ENCODE data around the gene PUM1.

The PUM1 gene

DNA sequence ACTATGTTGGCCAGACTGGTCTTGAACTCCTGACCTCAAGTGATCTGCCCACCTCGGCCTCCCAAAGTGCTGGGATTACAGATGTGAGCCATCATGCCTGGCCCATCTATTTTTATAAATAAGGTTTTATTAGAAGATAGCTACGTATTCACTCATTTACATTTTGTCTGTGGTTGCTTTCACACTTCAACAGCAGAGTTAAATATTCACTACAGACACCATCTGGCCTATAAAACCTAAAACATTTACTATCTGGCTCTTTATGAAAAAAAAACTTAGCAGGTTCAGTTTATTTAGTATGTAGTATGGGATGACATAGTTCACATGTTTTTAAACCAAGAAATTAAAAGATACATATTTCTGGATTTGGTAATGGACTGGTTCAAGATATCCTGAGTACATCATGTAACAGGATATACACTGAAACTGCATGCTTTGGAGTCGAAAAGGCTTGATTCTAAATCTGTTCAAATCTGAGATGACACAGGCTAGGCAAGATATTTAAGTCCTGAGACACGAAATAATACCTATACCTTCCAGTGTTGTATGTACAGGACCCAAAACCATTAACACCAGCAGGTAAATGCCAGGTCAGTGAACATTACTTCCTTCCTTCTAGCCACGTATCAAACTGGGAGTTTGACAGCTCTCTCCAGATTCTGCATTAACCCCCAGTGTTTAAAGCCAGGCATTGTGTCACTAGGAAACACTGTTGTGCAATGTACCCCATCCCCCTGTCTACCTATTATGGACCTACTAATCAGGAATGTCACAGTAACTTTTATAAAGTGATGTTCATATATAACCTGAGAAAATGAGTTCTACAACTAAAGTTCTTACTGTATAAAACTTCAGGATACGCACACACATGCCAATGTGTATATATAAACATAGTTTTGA, 102.7 kb downstream of the PUM1 start:
- DNase-seq (ENCODE audit: low read depth): no peak
- no peak overlapping the region for H3K4me3 ChIP-seq (ENCODE audit: low read length)
- no peak for TF ChIP-seq CTCF (conservative IDR thresholded peaks at IDR 0.05; ENCODE audit: low read length)

- DNase-seq (ENCODE audit: low read depth): no peak
- no peak for TF ChIP-seq CTCF (conservative IDR thresholded peaks at IDR 0.05; ENCODE audit: low read length)
- H3K4me3 ChIP-seq (ENCODE audit: low read length): no peak overlapping the region
Measured at GRCh38 chr1:30957560-30958222, 107.8 kb downstream of the PUM1 start.

DNA sequence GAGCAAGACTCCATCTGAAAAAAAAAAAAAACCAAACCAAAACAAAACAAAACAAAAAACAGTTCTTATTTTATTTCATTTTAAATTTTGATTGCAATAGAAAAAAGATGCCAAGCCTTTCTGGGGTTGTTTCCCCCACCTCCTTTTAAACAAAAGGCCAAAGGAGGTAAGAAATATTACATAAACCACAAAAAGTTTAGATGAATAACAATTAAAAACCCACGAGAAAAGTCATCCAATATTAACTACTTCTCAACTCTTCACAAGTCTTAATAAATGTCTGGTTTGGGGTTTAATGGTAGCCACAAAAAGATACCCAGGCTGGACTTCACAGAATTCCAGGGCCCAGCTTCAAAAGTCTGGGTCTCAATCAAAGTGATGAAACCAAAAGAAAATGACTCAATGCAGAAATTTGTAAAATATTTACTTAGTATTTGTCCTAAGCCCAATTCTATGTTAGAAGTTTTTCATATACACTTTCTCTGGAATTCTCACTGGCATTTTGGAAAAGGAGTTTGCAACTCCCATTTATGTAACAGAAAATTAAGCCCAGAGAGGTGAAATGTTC, 110.0 kb downstream of the PUM1 start:
- no peak for TF ChIP-seq CTCF (conservative IDR thresholded peaks at IDR 0.05; ENCODE audit: low read length)
- DNase-seq (ENCODE audit: low read depth): peak; percentile 80

DNA sequence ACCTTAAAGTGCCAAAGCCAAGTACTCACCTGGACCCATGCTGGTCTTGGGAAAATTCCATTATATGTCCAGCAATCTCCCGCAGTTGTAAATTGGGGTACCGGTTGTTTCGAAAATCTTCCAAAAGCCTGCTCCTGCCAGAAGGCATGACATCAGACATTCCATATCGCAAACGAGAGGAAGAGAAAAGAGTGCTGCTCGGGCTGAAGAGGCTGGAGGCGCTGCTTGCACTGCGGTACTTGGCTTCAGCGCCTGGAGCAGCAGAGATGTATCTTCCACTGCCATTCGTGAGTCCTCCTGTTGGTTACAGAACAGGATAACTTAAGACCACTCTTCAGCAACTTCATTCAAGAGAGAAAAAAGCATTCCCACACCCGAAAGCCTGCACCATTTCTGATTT, 111.8 kb downstream of the PUM1 start:
- no peak for TF ChIP-seq CTCF (conservative IDR thresholded peaks at IDR 0.05; ENCODE audit: low read length)
- no peak overlapping the region for H3K4me3 ChIP-seq (ENCODE audit: low read length)
- DNase-seq (ENCODE audit: low read depth): no peak

More for the DNA sequence above, 110.0 kb downstream of the PUM1 start:
- H3K4me3 ChIP-seq (ENCODE audit: low read length): no peak overlapping the region

DNA sequence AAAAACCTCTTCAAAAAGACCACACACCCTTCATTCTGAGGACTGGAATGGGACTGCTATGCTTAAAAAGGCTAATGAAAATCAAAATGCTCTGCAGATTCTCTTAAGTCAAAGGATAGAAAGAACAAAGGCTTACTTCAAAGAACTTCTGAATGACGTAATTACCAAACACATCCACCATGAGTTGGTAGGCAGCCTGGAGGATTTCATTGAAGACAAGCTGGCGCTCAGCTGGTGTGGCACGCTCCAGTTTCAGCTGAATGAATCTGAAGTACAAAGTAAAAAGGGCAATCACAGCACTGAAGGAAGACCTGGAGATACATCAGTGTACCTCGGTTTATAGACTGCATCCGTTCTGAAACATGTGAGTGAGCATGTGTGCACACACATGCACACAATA, 113.4 kb downstream of the PUM1 start:
- H3K4me3 ChIP-seq (ENCODE audit: low read length): no peak overlapping the region
- no peak for DNase-seq (ENCODE audit: low read depth)
- TF ChIP-seq CTCF (conservative IDR thresholded peaks at IDR 0.05; ENCODE audit: low read length): no peak

- TF ChIP-seq CTCF (conservative IDR thresholded peaks at IDR 0.05; ENCODE audit: low read length): no peak
- DNase-seq (ENCODE audit: low read depth): no peak
- no peak overlapping the region for H3K4me3 ChIP-seq (ENCODE audit: low read length)
Measured at GRCh38 chr1:30950700-30951099, 114.8 kb downstream of the PUM1 start.
